ENCODE results near the gene SPATA19.

SPATA19 gene

DNA sequence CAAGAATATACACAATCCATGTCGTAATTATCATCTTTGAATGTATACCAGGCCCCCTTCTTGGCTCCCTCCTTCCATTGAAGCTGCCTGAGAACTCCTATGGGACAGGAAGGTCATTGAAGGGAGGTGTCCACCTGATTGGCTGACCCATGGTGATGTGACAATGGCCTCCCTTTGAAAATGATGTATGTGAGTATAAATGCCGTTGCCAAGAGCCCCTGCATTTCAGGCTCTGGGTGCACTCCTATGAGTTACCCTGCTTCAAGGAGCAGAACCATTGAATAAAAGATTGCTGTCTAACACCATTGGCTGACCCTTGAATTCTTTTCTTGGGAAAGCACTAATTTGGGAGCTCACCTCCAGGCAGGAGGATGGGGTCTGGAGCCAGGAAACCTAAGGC, at the start of gene SPATA19:
Gene SPATA19 (minus strand): TSS at position 101 of the 400 bp plus-strand sequence. CDS start 67 bp downstream, at position 34.
- Histone ChIP-seq H3K4me3 (ENCODE audit: low read length in 2 of 2) (no peak within 1 kb of the TSS), H3K9me3 (ENCODE audit: control insufficient read depth in 2 of 2, low read length in 2 of 2) (no peaks in the 10 kb centered on the region), H3K4me1 (ENCODE audit: control insufficient read depth in 2 of 2, insufficient read depth in 2 of 2, low read length in 2 of 2) (no peaks in the 10 kb centered on the region), H3K36me3 (ENCODE audit: control insufficient read depth in 2 of 2, insufficient read depth in 2 of 2, low read length in 2 of 2) (no peaks in the 10 kb centered on the region), H3K27ac (ENCODE audit: low read depth in 2 of 2, low read length in 2 of 2) (no peak within 1 kb of the TSS), H3K9ac (ENCODE audit: low read depth in 1 of 2, low read length in 2 of 2) (no peak within 1 kb of the TSS), H3K27me3 (ENCODE audit: control insufficient read depth in 2 of 2, insufficient read depth in 2 of 2, low read length in 2 of 2) (no peaks in the 10 kb centered on the region)

DNA sequence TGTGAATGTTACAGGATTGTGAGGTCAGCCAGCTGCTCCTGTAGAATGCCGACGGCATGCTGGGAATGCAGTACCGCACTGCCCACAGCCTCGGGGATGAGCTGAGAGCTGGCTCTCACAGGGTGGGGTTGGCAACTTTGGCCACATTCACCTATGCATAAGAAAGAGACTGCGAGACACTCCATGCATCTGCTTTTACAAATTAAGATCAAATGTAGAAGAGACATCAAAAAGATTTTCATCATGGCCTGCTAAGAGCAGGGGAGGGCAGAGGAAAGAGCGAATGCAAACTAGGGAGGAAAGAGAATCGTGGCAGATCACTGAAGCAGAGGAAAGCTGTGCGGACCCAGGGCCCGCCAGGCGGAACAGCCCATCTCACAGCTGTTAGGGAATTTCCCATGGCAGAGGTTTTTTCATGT, 49.8 kb upstream of the SPATA19 start:
- H3K9ac ChIP-seq (ENCODE audit: low read depth in 1 of 2, low read length in 2 of 2) = no peak overlapping the region
- H3K4me3 ChIP-seq (ENCODE audit: low read length in 2 of 2) = no peak overlapping the region
- H3K4me1 ChIP-seq (ENCODE audit: control insufficient read depth in 2 of 2, insufficient read depth in 2 of 2, low read length in 2 of 2) = no peaks in the 10 kb centered on the region
- no peaks in the 10 kb centered on the region for H3K27me3 ChIP-seq (ENCODE audit: control insufficient read depth in 2 of 2, insufficient read depth in 2 of 2, low read length in 2 of 2)
- no peaks in the 10 kb centered on the region for H3K36me3 ChIP-seq (ENCODE audit: control insufficient read depth in 2 of 2, insufficient read depth in 2 of 2, low read length in 2 of 2)
- no peaks in the 10 kb centered on the region for H3K9me3 ChIP-seq (ENCODE audit: control insufficient read depth in 2 of 2, low read length in 2 of 2)
- no peak overlapping the region for H3K27ac ChIP-seq (ENCODE audit: low read depth in 2 of 2, low read length in 2 of 2)

DNA sequence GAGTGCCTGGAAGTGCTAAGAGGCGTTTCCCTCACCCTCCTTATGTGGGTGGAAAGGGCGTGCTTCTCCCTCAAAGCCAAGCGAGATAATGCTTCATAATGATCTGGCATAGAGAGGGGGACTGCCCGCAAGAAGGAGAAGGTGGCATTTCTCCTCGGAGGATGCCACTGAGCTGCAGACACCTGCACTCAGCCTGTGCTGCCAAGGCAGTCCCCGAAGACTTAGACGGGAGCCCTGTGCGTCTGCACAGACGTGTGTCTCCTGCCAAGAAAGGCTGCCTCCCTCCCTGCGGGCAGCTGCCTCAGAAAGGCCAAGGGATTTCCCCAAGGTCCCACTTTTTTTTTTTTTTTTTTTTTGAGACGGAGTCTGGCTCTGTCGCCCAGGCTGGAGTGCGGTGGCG, 48.1 kb upstream of the SPATA19 start:
- H3K27me3 ChIP-seq (ENCODE audit: control insufficient read depth in 2 of 2, insufficient read depth in 2 of 2, low read length in 2 of 2) = no peaks in the 10 kb centered on the region
- H3K36me3 ChIP-seq (ENCODE audit: control insufficient read depth in 2 of 2, insufficient read depth in 2 of 2, low read length in 2 of 2) = no peaks in the 10 kb centered on the region
- H3K4me1 ChIP-seq (ENCODE audit: control insufficient read depth in 2 of 2, insufficient read depth in 2 of 2, low read length in 2 of 2) = no peaks in the 10 kb centered on the region

GRCh38 chr11:133892584-133893380, 47.5 kb upstream of the SPATA19 start:
- Histone ChIP-seq H3K4me1 (ENCODE audit: control insufficient read depth in 2 of 2, insufficient read depth in 2 of 2, low read length in 2 of 2) (no peaks in the 10 kb centered on the region), H3K4me3 (ENCODE audit: low read length in 2 of 2) (no peak overlapping the region), H3K27me3 (ENCODE audit: control insufficient read depth in 2 of 2, insufficient read depth in 2 of 2, low read length in 2 of 2) (no peaks in the 10 kb centered on the region), H3K27ac (ENCODE audit: low read depth in 2 of 2, low read length in 2 of 2) (no peak overlapping the region), H3K9me3 (ENCODE audit: control insufficient read depth in 2 of 2, low read length in 2 of 2) (no peaks in the 10 kb centered on the region), H3K36me3 (ENCODE audit: control insufficient read depth in 2 of 2, insufficient read depth in 2 of 2, low read length in 2 of 2) (no peaks in the 10 kb centered on the region), H3K9ac (ENCODE audit: low read depth in 1 of 2, low read length in 2 of 2) (no peak overlapping the region)

More for the DNA sequence above, 48.1 kb upstream of the SPATA19 start:
- H3K27ac ChIP-seq (ENCODE audit: low read depth in 2 of 2, low read length in 2 of 2) = no peak overlapping the region
- H3K9ac ChIP-seq (ENCODE audit: low read depth in 1 of 2, low read length in 2 of 2) = no peak overlapping the region
- no peaks in the 10 kb centered on the region for H3K9me3 ChIP-seq (ENCODE audit: control insufficient read depth in 2 of 2, low read length in 2 of 2)
- H3K4me3 ChIP-seq (ENCODE audit: low read length in 2 of 2) = no peak overlapping the region

DNA sequence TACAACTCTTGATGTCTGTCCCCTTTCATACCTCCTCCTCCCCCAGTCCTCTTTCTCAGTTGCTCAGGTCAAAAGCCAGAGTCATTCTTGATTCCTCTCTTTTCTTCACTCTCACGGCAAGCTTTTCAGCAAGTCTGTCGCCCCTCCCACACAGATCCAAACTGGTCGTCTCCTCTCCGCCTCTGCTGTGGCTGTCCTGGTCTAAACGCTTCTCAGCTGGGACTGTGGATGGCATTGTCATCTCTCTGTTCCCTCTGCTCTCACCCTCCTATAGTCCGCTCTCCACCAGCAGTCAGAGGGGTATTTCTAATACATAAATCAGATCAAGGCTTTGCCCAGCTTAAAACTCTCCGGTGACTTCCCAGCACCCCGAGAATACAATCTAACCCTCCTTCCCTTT, 46.8 kb upstream of the SPATA19 start:
- Histone ChIP-seq H3K9me3 (ENCODE audit: control insufficient read depth in 2 of 2, low read length in 2 of 2) (no peaks in the 10 kb centered on the region), H3K36me3 (ENCODE audit: control insufficient read depth in 2 of 2, insufficient read depth in 2 of 2, low read length in 2 of 2) (no peaks in the 10 kb centered on the region), H3K27me3 (ENCODE audit: control insufficient read depth in 2 of 2, insufficient read depth in 2 of 2, low read length in 2 of 2) (no peaks in the 10 kb centered on the region), H3K9ac (ENCODE audit: low read depth in 1 of 2, low read length in 2 of 2) (no peak overlapping the region), H3K4me1 (ENCODE audit: control insufficient read depth in 2 of 2, insufficient read depth in 2 of 2, low read length in 2 of 2) (no peaks in the 10 kb centered on the region), H3K4me3 (ENCODE audit: low read length in 2 of 2) (no peak overlapping the region), H3K27ac (ENCODE audit: low read depth in 2 of 2, low read length in 2 of 2) (no peak overlapping the region)

DNA sequence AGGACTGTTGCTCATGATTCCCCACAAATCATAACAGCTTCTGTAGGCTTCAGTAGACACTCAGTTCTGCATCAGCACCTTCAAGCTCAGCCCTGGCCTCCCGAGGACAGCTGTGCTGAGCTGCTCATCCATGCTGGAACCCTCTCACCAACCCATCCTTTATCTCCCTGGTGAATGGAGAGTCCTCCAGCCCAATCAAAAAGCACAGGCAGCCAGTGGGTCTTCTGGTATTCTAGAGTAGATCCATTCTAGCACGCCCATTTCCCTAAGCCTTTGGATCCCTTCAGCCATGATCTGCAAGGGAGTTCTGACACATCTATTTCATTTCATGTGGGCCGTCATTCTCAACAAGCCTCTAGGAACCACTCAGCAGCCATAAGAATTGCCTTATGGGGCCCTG, 44.6 kb upstream of the SPATA19 start:
- no peak overlapping the region for H3K4me3 ChIP-seq (ENCODE audit: low read length in 2 of 2)
- no peaks in the 10 kb centered on the region for H3K9me3 ChIP-seq (ENCODE audit: control insufficient read depth in 2 of 2, low read length in 2 of 2)

GRCh38 chr11:133889188-133889587, 43.9 kb upstream of the SPATA19 start:
- Histone ChIP-seq H3K9me3 (ENCODE audit: control insufficient read depth in 2 of 2, low read length in 2 of 2) (no peaks in the 10 kb centered on the region), H3K27me3 (ENCODE audit: control insufficient read depth in 2 of 2, insufficient read depth in 2 of 2, low read length in 2 of 2) (no peaks in the 10 kb centered on the region), H3K36me3 (ENCODE audit: control insufficient read depth in 2 of 2, insufficient read depth in 2 of 2, low read length in 2 of 2) (no peaks in the 10 kb centered on the region), H3K9ac (ENCODE audit: low read depth in 1 of 2, low read length in 2 of 2) (no peak overlapping the region), H3K27ac (ENCODE audit: low read depth in 2 of 2, low read length in 2 of 2) (no peak overlapping the region), H3K4me3 (ENCODE audit: low read length in 2 of 2) (no peak overlapping the region), H3K4me1 (ENCODE audit: control insufficient read depth in 2 of 2, insufficient read depth in 2 of 2, low read length in 2 of 2) (no peaks in the 10 kb centered on the region)

More for the DNA sequence above, 44.6 kb upstream of the SPATA19 start:
- Histone ChIP-seq H3K27ac (ENCODE audit: low read depth in 2 of 2, low read length in 2 of 2) (no peak overlapping the region), H3K4me1 (ENCODE audit: control insufficient read depth in 2 of 2, insufficient read depth in 2 of 2, low read length in 2 of 2) (no peaks in the 10 kb centered on the region), H3K9ac (ENCODE audit: low read depth in 1 of 2, low read length in 2 of 2) (no peak overlapping the region), H3K27me3 (ENCODE audit: control insufficient read depth in 2 of 2, insufficient read depth in 2 of 2, low read length in 2 of 2) (no peaks in the 10 kb centered on the region), H3K36me3 (ENCODE audit: control insufficient read depth in 2 of 2, insufficient read depth in 2 of 2, low read length in 2 of 2) (no peaks in the 10 kb centered on the region)

DNA sequence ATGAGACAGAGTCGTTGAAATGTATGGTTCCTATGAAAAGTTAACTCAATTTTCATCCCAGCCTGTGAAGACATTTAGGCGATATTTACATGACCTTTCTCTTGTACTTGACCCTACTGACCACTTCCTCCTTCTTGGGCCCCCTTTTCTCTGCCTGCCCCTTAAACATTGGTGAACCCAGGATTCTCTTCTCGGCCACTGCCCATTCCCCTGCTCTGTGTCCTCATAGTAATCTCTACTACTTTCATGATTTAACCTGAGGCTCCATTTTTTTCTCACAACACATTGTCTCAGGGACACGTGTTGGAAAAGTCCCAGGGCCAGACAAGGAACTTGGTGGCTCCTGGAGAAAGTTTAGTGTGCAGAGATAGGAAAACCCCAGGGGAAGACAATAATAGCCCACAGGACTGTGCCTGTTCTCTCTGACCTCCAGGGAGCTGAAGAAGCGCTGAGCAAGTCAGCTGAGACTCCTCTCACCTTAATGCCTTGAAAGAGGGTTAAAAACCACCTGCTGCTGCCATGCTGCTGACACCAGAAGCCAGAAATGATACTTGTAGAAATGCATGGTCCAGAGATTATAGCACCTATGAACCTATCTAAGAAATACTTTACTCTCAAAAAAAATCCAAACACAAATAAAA, 42.5 kb upstream of the SPATA19 start:
- Histone ChIP-seq H3K27ac (ENCODE audit: low read depth in 2 of 2, low read length in 2 of 2) (no peak overlapping the region), H3K4me1 (ENCODE audit: control insufficient read depth in 2 of 2, insufficient read depth in 2 of 2, low read length in 2 of 2) (no peaks in the 10 kb centered on the region), H3K36me3 (ENCODE audit: control insufficient read depth in 2 of 2, insufficient read depth in 2 of 2, low read length in 2 of 2) (no peaks in the 10 kb centered on the region), H3K4me3 (ENCODE audit: low read length in 2 of 2) (no peak overlapping the region), H3K9ac (ENCODE audit: low read depth in 1 of 2, low read length in 2 of 2) (no peak overlapping the region), H3K9me3 (ENCODE audit: control insufficient read depth in 2 of 2, low read length in 2 of 2) (no peaks in the 10 kb centered on the region), H3K27me3 (ENCODE audit: control insufficient read depth in 2 of 2, insufficient read depth in 2 of 2, low read length in 2 of 2) (no peaks in the 10 kb centered on the region)

DNA sequence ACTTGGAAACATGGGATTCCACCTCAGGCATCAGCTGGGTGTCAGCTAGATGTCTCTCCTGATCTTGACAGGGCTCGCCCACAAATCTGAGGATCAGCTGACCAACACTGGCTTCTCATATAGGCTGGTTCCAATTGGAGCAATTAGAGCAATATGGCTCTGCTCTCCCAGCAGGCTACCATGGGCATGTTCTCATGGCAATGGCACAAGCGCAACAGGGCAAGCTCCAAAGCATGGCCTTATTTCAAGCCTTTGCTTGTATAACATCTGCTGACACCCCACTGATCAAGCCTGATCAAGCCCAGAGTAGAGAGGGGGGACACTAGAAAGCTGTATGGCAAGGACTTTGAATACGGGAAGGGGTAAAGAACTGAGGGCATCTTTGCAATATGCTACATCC, 40.7 kb upstream of the SPATA19 start:
- Histone ChIP-seq H3K4me3 (ENCODE audit: low read length in 2 of 2) (no peak overlapping the region), H3K27me3 (ENCODE audit: control insufficient read depth in 2 of 2, insufficient read depth in 2 of 2, low read length in 2 of 2) (no peaks in the 10 kb centered on the region), H3K27ac (ENCODE audit: low read depth in 2 of 2, low read length in 2 of 2) (no peak overlapping the region), H3K36me3 (ENCODE audit: control insufficient read depth in 2 of 2, insufficient read depth in 2 of 2, low read length in 2 of 2) (no peaks in the 10 kb centered on the region), H3K9me3 (ENCODE audit: control insufficient read depth in 2 of 2, low read length in 2 of 2) (no peaks in the 10 kb centered on the region), H3K4me1 (ENCODE audit: control insufficient read depth in 2 of 2, insufficient read depth in 2 of 2, low read length in 2 of 2) (no peaks in the 10 kb centered on the region), H3K9ac (ENCODE audit: low read depth in 1 of 2, low read length in 2 of 2) (no peak overlapping the region)

DNA sequence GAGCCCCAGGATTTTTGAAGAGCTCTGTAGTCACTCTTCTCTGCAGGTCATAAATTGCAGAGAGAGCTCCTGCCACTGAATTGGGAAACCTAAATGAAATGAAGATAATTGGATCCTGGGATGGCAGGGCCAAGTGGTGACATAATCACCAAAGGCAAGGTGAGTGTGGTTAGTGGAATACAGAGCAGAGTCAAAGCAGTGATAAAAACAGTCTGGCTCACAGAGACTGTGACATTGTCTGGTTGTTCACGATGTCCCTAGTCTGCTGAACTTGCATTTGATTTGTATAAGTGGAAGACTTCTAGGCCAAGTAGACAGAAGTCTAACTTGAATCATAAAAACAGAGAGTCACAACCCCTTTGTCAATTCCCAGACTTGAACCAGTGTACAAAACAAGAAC, 26.8 kb upstream of the SPATA19 start:
- no peaks in the 10 kb centered on the region for H3K9me3 ChIP-seq (ENCODE audit: control insufficient read depth in 2 of 2, low read length in 2 of 2)
- H3K27me3 ChIP-seq (ENCODE audit: control insufficient read depth in 2 of 2, insufficient read depth in 2 of 2, low read length in 2 of 2) = no peaks in the 10 kb centered on the region
- no peak overlapping the region for H3K9ac ChIP-seq (ENCODE audit: low read depth in 1 of 2, low read length in 2 of 2)
- no peaks in the 10 kb centered on the region for H3K36me3 ChIP-seq (ENCODE audit: control insufficient read depth in 2 of 2, insufficient read depth in 2 of 2, low read length in 2 of 2)
- H3K27ac ChIP-seq (ENCODE audit: low read depth in 2 of 2, low read length in 2 of 2) = no peak overlapping the region
- H3K4me3 ChIP-seq (ENCODE audit: low read length in 2 of 2) = no peak overlapping the region
- no peaks in the 10 kb centered on the region for H3K4me1 ChIP-seq (ENCODE audit: control insufficient read depth in 2 of 2, insufficient read depth in 2 of 2, low read length in 2 of 2)

All from mucosa of rectum (tissue), 2 donors.